Right cardiac atrium (tissue), 5 donors: ENCODE data around the gene SLC25A11. TPM values are rescaled to one million over a fixed set of nuclear protein-coding genes. Genes with fewer than 3 reads are reported as not detected.
A peak's percentile ranks its signal among the peaks of the same experiment; 100 is the strongest.
"Not testable (repeated sequence)": the region's sequence is repeated elsewhere in the genome, so short reads cannot be mapped to it uniquely, and the experiment has no call there.

Experiments used
- ATAC-seq, 2 donors: fragments of 200-7000 bp; cut with Tn5 transposase; one replicate each; pipeline versions ENCODE4 v1.8.0 to v1.9.1; 2020; ENCODE audit warnings: moderate library complexity in 2 of 2, mild to moderate bottlenecking in 1 of 2
- DNase-seq, 3 donors: peaks; one replicate each; pipeline ENCODE4 v3.0.0-alpha.2; 2020
- H3K27ac ChIP-seq: one replicate; pipeline ENCODE4 v1.5.1; 2013; ENCODE audit warnings: mild to moderate bottlenecking, low read length, control low read depth, moderate library complexity
- H3K27me3 ChIP-seq: one replicate; pipeline ENCODE4 v1.6.1; 2013; ENCODE audit not compliant: control insufficient read depth, insufficient read depth
- H3K4me1 ChIP-seq: one replicate; pipeline ENCODE4 v1.6.1; 2013; ENCODE audit warnings: low read length; ENCODE audit not compliant: control insufficient read depth, insufficient read depth
- H3K4me3 ChIP-seq: one replicate; pipeline ENCODE4 v1.5.1; 2013; ENCODE audit warnings: low read length, control low read depth
- H3K9me3 ChIP-seq: one replicate; pipeline ENCODE4 v1.6.1; 2013; ENCODE audit warnings: low read length; ENCODE audit not compliant: control insufficient read depth
- WGBS: extraction: QIAGEN DNeasy Blood & Tissue Kit; methylation state at CpG from one replicate; pipeline ENCODE4 v1.1.7; 2013; 5-methylcytosine and 5-hydroxymethylcytosine counted together
- intact Hi-C, 4 donors: fragments of 100-400 bp; cut with DNase I; formaldehyde crosslinking; loops; one replicate each; pipeline versions ENCODE4 v1.11.0 to v1.14.0; 2022 to 2023
- polyA plus RNA-seq: library from polyadenylated mRNA; stranded (reverse); fragments of 200-250 nt; gene quantifications from one replicate; pipeline ENCODE4 v1.2.3, GENCODE V29; 2013
- total RNA-seq, 4 donors: library from RNA; stranded (reverse); fragmentation: NEBNext Ultra II Directional; extraction: Animal tissue kit (Norgen Biotek cat#: 25700); gene quantifications; one replicate each; pipeline ENCODE4 v1.2.1, GENCODE V29; 2021
- donor health status: healthy with polysubstance abuse.
- donor health status: DM: no; HTN: yes; CAD: no.
- donor health status: DM: no; HTN: no; CAD: no.
- donor health status: DM: no; HTN: yes; CAD: no; lungs with severe emphysema.
- donor health status: DM: yes; HTN: yes; CAD: no.

Gene SLC25A11
- total and polyA plus RNA-seq, 5 donors = 162 to 230 (median 200) TPM

GRCh38 chr17:4935650-4936049 is 4.2 kb downstream of the SLC25A11 start:
- DNase-seq = no peak
- Histone ChIP-seq H3K27ac (no peak overlapping the region), H3K4me1 (peaks cover 9% of the 10 kb centered on the region), H3K9me3 (no peaks in the 10 kb centered on the region), H3K27me3 (no peaks in the 10 kb centered on the region), H3K4me3 (no peak overlapping the region)
- no peak for ATAC-seq
- intact Hi-C loops = loop anchor here in 1 of 4 donors (10.0 kb wide), 1 partner anchor 49 kb away; the partner anchor contains the start of gene CAMTA2

- WGBS = 17% methylated on average over 14 of the region's 14 CpGs
- H3K27me3 ChIP-seq = no peaks in the 10 kb centered on the region
- DNase-seq (peak in 2 of 3 donors; percentile 67 to 79), ATAC-seq (peak; percentile 28 to 38)
- H3K9me3 ChIP-seq = no peaks in the 10 kb centered on the region
- peak overlapping the region; percentile 66 for H3K27ac ChIP-seq
- H3K4me3 ChIP-seq = no peak overlapping the region
- H3K4me1 ChIP-seq = peaks cover 9% of the 10 kb centered on the region
- intact Hi-C loops = loop anchor here in 1 of 4 donors (10.0 kb wide), 1 partner anchor 50 kb away; the partner anchor contains the start of gene CAMTA2
Observed at GRCh38 chr17:4934173-4934979, 5.5 kb downstream of the SLC25A11 start.

GRCh38 chr17:4933646-4934045 is 6.2 kb downstream of the SLC25A11 start:
- Histone ChIP-seq H3K27ac (peak overlapping the region; percentile 66), H3K4me3 (no peak overlapping the region), H3K4me1 (peaks cover 6% of the 10 kb centered on the region), H3K27me3 (no peaks in the 10 kb centered on the region), H3K9me3 (no peaks in the 10 kb centered on the region)
- DNase-seq (no peak), ATAC-seq (no peak)
- intact Hi-C loops = loop anchor here in 1 of 4 donors (10.0 kb wide), 1 partner anchor 51 kb away; the partner anchor contains the start of gene CAMTA2
- 80% methylated on average over 16 of the region's 16 CpGs for WGBS

GRCh38 chr17:4932756-4933155 is 7.1 kb downstream of the SLC25A11 start:
- intact Hi-C loops = loop anchor here in 1 of 4 donors (10.0 kb wide), 1 partner anchor 52 kb away; the partner anchor contains the start of gene CAMTA2

GRCh38 chr17:4931963-4932362 is 7.9 kb downstream of the SLC25A11 start, which contains the start of gene GP1BA:
GP1BA (plus strand) TSS chr17:4932277; CDS start chr17:4932605, 328 bp downstream.
- Histone ChIP-seq H3K27me3 (no peaks in the 10 kb centered on the region), H3K27ac (no peak within 1 kb of the TSS), H3K9me3 (no peaks in the 10 kb centered on the region), H3K4me1 (peaks cover 5% of the 10 kb centered on the region), H3K4me3 (no peak within 1 kb of the TSS)
- no peak for DNase-seq
- 54% methylated on average over 14 of the region's 14 CpGs for WGBS
- intact Hi-C loops = loop anchor here in 1 of 4 donors (10.0 kb wide), 1 partner anchor 53 kb away; the partner anchor contains the start of gene CAMTA2
- ATAC-seq = no peak

More at GRCh38 chr17:4932756-4933155, 7.1 kb downstream of the SLC25A11 start:
- no peak overlapping the region for H3K27ac ChIP-seq
- H3K4me1 ChIP-seq = peaks cover 5% of the 10 kb centered on the region
- no peak for DNase-seq
- no peak for ATAC-seq
- H3K9me3 ChIP-seq = no peaks in the 10 kb centered on the region
- H3K27me3 ChIP-seq = no peaks in the 10 kb centered on the region
- WGBS = 95% methylated on average over 12 of the region's 12 CpGs
- no peak overlapping the region for H3K4me3 ChIP-seq

- Histone ChIP-seq H3K9me3 (no peaks in the 10 kb centered on the region), H3K4me3 (no peak overlapping the region), H3K27me3 (no peaks in the 10 kb centered on the region), H3K27ac (no peak overlapping the region), H3K4me1 (peaks cover under 1% of the 10 kb centered on the region)
- ATAC-seq (no peak), DNase-seq (no peak)
- intact Hi-C loops = no loop called here
- 97% methylated on average over 18 of the region's 18 CpGs for WGBS
Observed at GRCh38 chr17:4928881-4929280, 11.0 kb downstream of the SLC25A11 start.

- intact Hi-C loops, H3K27me3 ChIP-seq, H3K9me3 ChIP-seq, H3K4me3 ChIP-seq, H3K4me1 ChIP-seq, ATAC-seq, DNase-seq, H3K27ac ChIP-seq: not testable (repeated sequence)
- 83% methylated on average over 24 of the region's 24 CpGs for WGBS
Observed at GRCh38 chr17:4926577-4927335, 13.1 kb downstream of the SLC25A11 start.

- Histone ChIP-seq H3K27ac (no peak overlapping the region), H3K4me1 (no peaks in the 10 kb centered on the region), H3K4me3 (no peak overlapping the region), H3K27me3 (no peaks in the 10 kb centered on the region), H3K9me3 (no peaks in the 10 kb centered on the region)
- intact Hi-C loops = no loop called here
- DNase-seq (no peak), ATAC-seq (no peak)
- 91% methylated on average over 4 of the region's 4 CpGs for WGBS
Observed at GRCh38 chr17:4921320-4921719, 18.5 kb downstream of the SLC25A11 start.

GRCh38 chr17:4920351-4921048 is 19.3 kb downstream of the SLC25A11 start:
- H3K4me1 ChIP-seq = no peaks in the 10 kb centered on the region
- ATAC-seq (no peak), DNase-seq (no peak)
- WGBS = 85% methylated on average over 10 of the region's 10 CpGs
- no peak overlapping the region for H3K27ac ChIP-seq
- no peak overlapping the region for H3K4me3 ChIP-seq
- no peaks in the 10 kb centered on the region for H3K27me3 ChIP-seq
- no peaks in the 10 kb centered on the region for H3K9me3 ChIP-seq
- intact Hi-C loops = no loop called here

- WGBS = 44% methylated on average over 8 of the region's 8 CpGs
- Histone ChIP-seq H3K27me3 (no peaks in the 10 kb centered on the region), H3K9me3 (no peaks in the 10 kb centered on the region), H3K4me1 (no peaks in the 10 kb centered on the region), H3K4me3 (no peak overlapping the region), H3K27ac (no peak overlapping the region)
- intact Hi-C loops = no loop called here
- ATAC-seq (no peak), DNase-seq (no peak)
Observed at GRCh38 chr17:4919511-4920047, 20.3 kb downstream of the SLC25A11 start.
